Measurements from ENCODE around the gene VIL1.

DNA sequence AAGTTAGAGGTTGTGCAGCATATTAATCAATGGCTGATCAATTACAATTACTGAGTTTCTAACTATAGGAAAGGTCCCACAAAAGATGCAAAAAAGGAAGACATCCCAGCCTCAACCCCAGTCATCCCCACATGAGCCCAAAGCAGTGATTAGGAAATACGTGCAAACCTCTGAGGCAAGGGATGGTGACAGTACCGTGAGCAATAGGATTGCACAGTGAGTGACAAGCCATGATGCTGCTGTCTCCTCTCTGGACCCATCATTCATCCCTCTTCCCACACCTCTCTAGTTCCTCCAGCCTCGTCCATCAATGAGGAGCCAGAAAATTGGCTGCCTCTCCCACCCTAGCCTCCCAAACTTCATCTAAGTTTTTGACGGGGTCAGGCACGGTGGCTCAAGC, 40.9 kb upstream of the VIL1 start:
- TF ChIP-seq CTCF (IDR thresholded peaks at IDR 0.05) (no peak), POLR2A (IDR thresholded peaks at IDR 0.05) (no peak)
